CD8-positive, alpha-beta memory T cell (primary cell): ENCODE data around the gene TMEM35B. TPM values are rescaled to one million over a fixed set of nuclear protein-coding genes. Genes with fewer than 3 reads are reported as not detected.

Experiments used
- polyA plus RNA-seq: library from polyadenylated mRNA; unstranded; fragments of 300-500 nt; fragmentation: Illumina TruSeq; gene quantifications from one replicate; pipeline ENCODE4 v1.2.3, GENCODE V29; 2021
- total RNA-seq, 2 experiments: library from RNA; stranded (reverse); gene quantifications; one replicate each; pipeline ENCODE4 v1.2.3, GENCODE V29; 2021

Gene TMEM35B
- total and polyA plus RNA-seq, 3 experiments from 2014 or later: 31.3 to 237 (median 32.0) TPM

Other genes starting within 250 kb of the TMEM35B start
- gene GJB5, start 230.3 kb downstream of the TMEM35B start, total RNA-seq: not detected
- gene GJB5, start 230.3 kb downstream of the TMEM35B start, polyA plus RNA-seq: not detected
- gene GJB4, start 225.6 kb downstream of the TMEM35B start, total RNA-seq: not detected
- not detected for gene GJB4, start 225.6 kb downstream of the TMEM35B start, polyA plus RNA-seq
- not detected for gene GJB3, start 204.1 kb downstream of the TMEM35B start, total RNA-seq
- not detected for gene GJB3, start 204.1 kb downstream of the TMEM35B start, polyA plus RNA-seq
- not detected for gene GJA4, start 192.3 kb downstream of the TMEM35B start, total RNA-seq
- gene GJA4, start 192.3 kb downstream of the TMEM35B start, polyA plus RNA-seq: not detected
- 10 to 100 TPM; 76.3 to 79.1 TPM for gene SMIM12, start 125.6 kb downstream of the TMEM35B start, total RNA-seq
- gene SMIM12, start 125.6 kb downstream of the TMEM35B start, polyA plus RNA-seq: 92.7 TPM
- gene DLGAP3, start 55.7 kb downstream of the TMEM35B start, total RNA-seq: under 1 TPM; 0.59 to 0.82 TPM
- gene DLGAP3, start 55.7 kb downstream of the TMEM35B start, polyA plus RNA-seq: not detected
- 10 to 100 TPM; 14.3 to 17.6 TPM for gene ZMYM6, start 46.6 kb upstream of the TMEM35B start, total RNA-seq
- 8.1 TPM for gene ZMYM6, start 46.6 kb upstream of the TMEM35B start, polyA plus RNA-seq
- gene ZMYM1, start 94.0 kb upstream of the TMEM35B start, total RNA-seq: 1 to 10 TPM; 4.5 to 5.6 TPM
- 10.7 TPM for gene ZMYM1, start 94.0 kb upstream of the TMEM35B start, polyA plus RNA-seq
- 100 to 1,000 TPM; 349 to 360 TPM for gene SFPQ, start 207.8 kb upstream of the TMEM35B start, total RNA-seq
- 168 TPM for gene SFPQ, start 207.8 kb upstream of the TMEM35B start, polyA plus RNA-seq